ENCODE data around the gene IFITM2. TPM values are rescaled to one million over a fixed set of nuclear protein-coding genes. Genes with fewer than 3 reads are reported as not detected.

Gene IFITM2
- total and polyA plus RNA-seq, 2 experiments from 2014 or later, result 71.6 to 267 TPM

GRCh38 chr11:280706-281485 is 26.7 kb upstream of the IFITM2 start:
- no peaks in the 10 kb centered on the region for H3K36me3 ChIP-seq
- no peaks in the 10 kb centered on the region for H3K9me3 ChIP-seq (ENCODE audit: low read depth)
- H3K27ac ChIP-seq, result no peak overlapping the region
- TF ChIP-seq, protein P1, sequence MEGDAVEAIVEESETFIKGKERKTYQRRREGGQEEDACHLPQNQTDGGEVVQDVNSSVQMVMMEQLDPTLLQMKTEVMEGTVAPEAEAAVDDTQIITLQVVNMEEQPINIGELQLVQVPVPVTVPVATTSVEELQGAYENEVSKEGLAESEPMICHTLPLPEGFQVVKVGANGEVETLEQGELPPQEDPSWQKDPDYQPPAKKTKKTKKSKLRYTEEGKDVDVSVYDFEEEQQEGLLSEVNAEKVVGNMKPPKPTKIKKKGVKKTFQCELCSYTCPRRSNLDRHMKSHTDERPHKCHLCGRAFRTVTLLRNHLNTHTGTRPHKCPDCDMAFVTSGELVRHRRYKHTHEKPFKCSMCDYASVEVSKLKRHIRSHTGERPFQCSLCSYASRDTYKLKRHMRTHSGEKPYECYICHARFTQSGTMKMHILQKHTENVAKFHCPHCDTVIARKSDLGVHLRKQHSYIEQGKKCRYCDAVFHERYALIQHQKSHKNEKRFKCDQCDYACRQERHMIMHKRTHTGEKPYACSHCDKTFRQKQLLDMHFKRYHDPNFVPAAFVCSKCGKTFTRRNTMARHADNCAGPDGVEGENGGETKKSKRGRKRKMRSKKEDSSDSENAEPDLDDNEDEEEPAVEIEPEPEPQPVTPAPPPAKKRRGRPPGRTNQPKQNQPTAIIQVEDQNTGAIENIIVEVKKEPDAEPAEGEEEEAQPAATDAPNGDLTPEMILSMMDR (IDR thresholded peaks at IDR 0.05; ENCODE audit: low read depth, low read length), result no peak
- no peaks in the 10 kb centered on the region for H3K4me1 ChIP-seq (ENCODE audit: low read depth)
- H3K4me3 ChIP-seq, result no peak overlapping the region
- DNase-seq (ENCODE audit: low read depth in 1 of 2, low spot score in 1 of 2), result no peak
- peaks cover 59% of the 10 kb centered on the region for H3K27me3 ChIP-seq

DNA sequence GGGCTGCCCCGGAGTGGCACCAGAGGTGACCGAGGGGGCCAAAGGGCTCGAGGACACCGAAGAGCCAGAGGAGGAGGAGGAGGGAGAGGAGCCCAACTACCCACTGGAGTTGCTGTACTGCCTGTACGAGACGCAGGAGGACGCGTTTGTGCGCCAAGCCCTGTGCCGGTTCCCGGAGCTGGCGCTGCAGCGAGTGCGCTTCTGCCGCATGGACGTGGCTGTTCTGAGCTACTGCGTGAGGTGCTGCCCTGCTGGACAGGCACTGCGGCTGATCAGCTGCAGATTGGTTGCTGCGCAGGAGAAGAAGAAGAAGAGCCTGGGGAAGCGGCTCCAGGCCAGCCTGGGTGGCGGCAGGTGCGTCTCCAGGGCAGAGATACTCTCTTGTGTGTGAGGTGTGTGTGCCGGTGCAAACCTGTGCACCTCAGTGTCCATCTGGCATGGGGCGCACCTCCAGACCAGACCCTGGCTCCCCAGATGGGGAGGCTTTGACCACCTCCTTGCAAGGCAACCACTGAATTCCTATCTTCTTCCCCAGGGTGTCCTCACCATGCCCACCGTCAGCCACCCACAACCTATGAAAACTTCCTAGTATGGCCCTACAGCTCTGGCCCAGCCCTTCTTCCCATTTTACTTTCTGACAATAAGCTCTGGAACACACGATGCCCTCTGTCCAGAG is 26.0 kb upstream of the IFITM2 start:
- Histone ChIP-seq H3K27ac (no peak overlapping the region), H3K4me3 (no peak overlapping the region), H3K27me3 (peaks cover 56% of the 10 kb centered on the region), H3K36me3 (no peaks in the 10 kb centered on the region), H3K9me3 (ENCODE audit: low read depth) (no peaks in the 10 kb centered on the region), H3K4me1 (ENCODE audit: low read depth) (no peaks in the 10 kb centered on the region)
- no peak for DNase-seq (ENCODE audit: low read depth in 1 of 2, low spot score in 1 of 2)
- TF ChIP-seq, protein P1 (IDR thresholded peaks at IDR 0.05; ENCODE audit: low read depth, low read length), result no peak

DNA sequence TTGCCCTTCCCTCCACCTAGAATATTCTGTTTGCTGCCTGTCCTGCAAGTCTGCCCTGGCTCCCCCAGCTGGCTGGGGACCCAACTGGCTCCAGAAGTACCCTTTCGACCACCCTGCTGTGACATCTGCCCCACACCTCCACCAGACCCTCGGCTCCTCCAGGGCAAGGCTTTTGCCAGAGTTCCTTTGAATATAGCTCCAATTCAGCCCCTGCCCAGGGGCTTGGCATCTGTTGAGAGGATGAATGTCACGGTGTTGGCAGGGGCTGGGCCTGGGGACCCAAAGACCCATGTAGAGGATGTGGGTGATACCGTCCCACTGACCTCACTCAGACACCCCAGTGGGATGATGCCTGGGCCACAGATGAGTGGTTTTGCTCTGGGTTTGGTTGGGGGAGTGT is 25.4 kb upstream of the IFITM2 start:
- peaks cover 58% of the 10 kb centered on the region for H3K27me3 ChIP-seq
- TF ChIP-seq, protein P1 (IDR thresholded peaks at IDR 0.05; ENCODE audit: low read depth, low read length), result no peak
- no peaks in the 10 kb centered on the region for H3K36me3 ChIP-seq
- no peaks in the 10 kb centered on the region for H3K4me1 ChIP-seq (ENCODE audit: low read depth)
- no peaks in the 10 kb centered on the region for H3K9me3 ChIP-seq (ENCODE audit: low read depth)
- H3K27ac ChIP-seq, result no peak overlapping the region
- no peak overlapping the region for H3K4me3 ChIP-seq
- no peak for DNase-seq (ENCODE audit: low read depth in 1 of 2, low spot score in 1 of 2)

DNA sequence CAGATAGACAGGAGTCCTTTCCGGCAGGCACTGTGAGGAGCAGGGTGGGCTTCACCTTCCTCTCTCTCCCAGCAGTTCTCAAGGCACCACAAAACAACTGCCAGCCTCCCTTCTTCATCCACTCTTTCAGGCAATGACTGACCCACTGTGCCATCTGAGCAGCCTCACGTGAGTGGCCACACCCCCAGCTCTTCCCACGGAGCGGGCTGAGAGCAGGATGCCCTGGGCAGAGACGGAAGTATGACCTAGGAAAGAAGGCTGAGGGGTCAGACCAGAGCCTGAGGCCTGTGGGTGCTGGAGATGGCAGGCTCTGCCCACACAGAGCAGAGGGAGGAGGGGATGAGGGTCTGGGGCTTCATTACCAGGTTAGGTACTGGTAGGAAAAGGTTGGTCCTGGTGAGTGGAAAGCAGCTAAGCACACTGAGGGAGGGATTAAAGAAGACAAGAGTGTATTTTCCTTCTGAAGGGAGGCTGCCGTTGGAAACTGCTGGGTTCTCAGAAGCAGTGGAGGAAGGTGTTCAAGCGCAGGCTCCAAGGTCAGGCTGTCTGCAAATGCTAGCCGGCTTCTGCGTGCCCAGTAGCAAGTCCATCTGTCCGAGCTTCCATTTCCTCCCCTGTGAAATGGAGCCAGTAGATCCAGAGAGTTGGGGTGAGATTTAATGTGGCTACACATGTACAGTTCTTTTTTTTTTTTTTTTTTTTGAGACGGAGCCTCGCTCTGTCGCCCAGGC is 24.8 kb upstream of the IFITM2 start:
- Histone ChIP-seq H3K27ac (no peak overlapping the region), H3K9me3 (ENCODE audit: low read depth) (no peaks in the 10 kb centered on the region), H3K4me1 (ENCODE audit: low read depth) (no peaks in the 10 kb centered on the region), H3K4me3 (no peak overlapping the region), H3K36me3 (no peaks in the 10 kb centered on the region), H3K27me3 (peaks cover 60% of the 10 kb centered on the region)
- DNase-seq (ENCODE audit: low read depth in 1 of 2, low spot score in 1 of 2), result no peak
- TF ChIP-seq, protein P1 (IDR thresholded peaks at IDR 0.05; ENCODE audit: low read depth, low read length), result no peak

DNA sequence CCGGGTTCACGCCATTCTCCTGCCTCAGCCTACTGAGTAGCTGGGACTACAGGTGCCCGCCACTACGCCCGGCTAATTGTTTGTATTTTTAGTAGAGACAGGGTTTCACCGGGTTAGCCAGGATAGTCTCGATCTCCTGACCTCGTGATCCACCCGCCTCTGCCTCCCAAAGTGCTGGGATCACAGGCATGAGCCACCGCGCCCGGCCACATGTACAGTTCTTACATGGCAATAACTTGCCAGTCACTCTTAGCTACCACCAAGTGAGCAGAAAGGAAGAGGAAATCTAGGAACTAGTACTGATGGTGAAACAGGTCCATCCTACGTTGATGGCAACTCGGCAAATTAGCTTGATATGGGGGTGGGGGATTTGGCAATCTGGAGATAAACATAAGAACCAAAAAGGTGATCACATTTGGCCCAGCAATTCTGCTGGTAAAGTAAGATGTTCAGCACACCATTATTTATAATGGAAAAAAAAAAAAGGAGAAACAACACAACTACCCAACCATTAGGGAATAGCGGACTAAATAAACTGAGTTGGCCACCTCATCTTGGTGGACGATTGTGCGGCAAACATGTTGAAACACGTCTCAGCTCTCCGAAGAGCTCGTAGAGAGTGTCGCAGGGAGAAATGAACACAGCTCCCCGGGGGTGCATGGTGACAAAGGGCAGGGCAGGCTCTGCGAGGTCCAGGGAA is 24.1 kb upstream of the IFITM2 start:
- Histone ChIP-seq H3K36me3 (no peaks in the 10 kb centered on the region), H3K9me3 (ENCODE audit: low read depth) (no peaks in the 10 kb centered on the region), H3K4me1 (ENCODE audit: low read depth) (no peaks in the 10 kb centered on the region), H3K27ac (no peak overlapping the region), H3K27me3 (peaks cover 60% of the 10 kb centered on the region), H3K4me3 (no peak overlapping the region)
- DNase-seq (ENCODE audit: low read depth in 1 of 2, low spot score in 1 of 2), result no peak
- TF ChIP-seq, protein P1 (IDR thresholded peaks at IDR 0.05; ENCODE audit: low read depth, low read length), result no peak
